ENCODE results near the gene HADHA.
"Not testable (repeated sequence)": the region's sequence is repeated elsewhere in the genome, so short reads cannot be mapped to it uniquely, and the experiment has no call there.

DNA sequence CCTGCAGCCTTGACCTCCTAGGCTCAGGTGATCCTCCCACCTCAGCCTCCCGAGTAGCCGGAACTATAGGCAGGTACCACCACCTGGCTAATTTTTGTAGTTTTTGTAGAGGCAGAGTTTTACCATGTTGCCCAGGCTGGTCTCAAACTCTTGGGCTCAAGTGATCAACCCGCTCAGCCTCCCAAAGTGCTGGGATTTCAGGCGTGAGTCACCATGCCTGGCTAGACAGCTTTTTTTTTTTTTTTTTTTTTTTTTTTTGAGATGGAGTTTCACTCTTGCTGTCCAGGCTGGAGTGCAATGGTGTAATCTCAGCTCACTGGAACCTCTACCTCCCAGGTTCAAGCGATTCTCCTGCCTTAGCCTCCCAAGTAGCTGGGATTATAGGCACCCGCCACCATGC is 77.9 kb downstream of the HADHA start:
- not testable (repeated sequence) for TF ChIP-seq ZNF274 (IDR thresholded peaks at IDR 0.05; ENCODE audit: low read depth, low read length); SUZ12 (IDR thresholded peaks at IDR 0.05; ENCODE audit: extremely low read depth, insufficient read depth, insufficient read length)
